Cerebellar cortex (tissue), 1 donor: ENCODE data around the gene TMPRSS6.

Experiments used
- DNase-seq: peaks from one replicate; pipeline ENCODE4 v3.0.0-alpha.2; 2015; ENCODE audit warnings: low spot score

Gene TMPRSS6

DNA sequence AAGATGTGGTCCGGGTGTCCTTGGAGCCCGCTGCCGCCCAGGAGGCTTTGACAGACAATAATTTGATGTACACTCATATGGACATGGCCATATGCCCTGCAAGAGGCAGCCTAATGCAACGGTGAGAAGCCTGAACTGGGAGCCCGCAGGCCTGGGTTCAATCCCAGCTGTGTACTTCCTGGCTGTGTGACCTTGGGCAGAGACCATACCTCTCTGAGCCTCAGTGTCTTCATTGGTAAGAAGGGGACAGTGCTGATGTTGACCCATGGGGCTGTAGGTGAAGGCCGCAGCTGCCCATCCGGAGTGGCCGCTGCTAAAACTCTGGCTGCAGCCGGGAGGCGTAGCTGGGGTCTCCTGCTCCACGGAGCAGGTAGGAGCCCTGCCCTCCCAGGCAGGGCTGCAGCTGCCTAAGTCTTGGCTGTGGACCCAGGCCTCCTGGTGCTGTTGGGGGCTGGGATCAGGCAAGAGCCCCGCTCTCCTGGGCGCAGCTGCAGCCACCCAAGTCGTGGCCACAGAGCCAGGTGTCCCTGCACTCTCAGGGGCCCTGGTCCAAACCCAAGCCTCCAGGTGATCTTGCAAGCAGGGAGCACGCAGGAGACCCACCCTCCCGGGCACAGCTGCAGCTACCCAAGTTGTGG, 31.3 kb upstream of the TMPRSS6 start:
- DNase-seq, result no peak

DNA sequence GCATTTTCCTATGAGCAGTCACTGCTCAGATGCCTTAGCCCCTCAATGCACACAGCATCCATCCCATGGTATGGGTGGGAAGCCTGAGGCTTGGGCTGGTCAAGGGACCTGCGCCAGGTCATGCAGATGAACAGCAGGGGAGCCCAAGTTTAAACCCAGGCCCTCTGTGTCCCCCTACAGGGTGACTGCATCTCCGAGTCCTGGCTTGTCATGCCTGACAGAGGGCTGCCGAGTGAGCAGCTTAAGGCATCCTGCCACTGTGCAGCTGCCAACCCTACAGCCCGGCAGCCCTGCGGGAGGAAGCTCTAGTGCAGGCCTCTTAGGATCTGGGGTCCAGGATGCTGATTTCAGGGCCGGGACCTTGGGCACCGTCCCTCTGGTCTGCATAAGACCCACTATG, 30.2 kb upstream of the TMPRSS6 start:
- DNase-seq, result no peak

GRCh38 chr22:37138849-37139561, 29.5 kb upstream of the TMPRSS6 start:
- no peak for DNase-seq

GRCh38 chr22:37137903-37138665, 28.6 kb upstream of the TMPRSS6 start:
- DNase-seq, result no peak

DNA sequence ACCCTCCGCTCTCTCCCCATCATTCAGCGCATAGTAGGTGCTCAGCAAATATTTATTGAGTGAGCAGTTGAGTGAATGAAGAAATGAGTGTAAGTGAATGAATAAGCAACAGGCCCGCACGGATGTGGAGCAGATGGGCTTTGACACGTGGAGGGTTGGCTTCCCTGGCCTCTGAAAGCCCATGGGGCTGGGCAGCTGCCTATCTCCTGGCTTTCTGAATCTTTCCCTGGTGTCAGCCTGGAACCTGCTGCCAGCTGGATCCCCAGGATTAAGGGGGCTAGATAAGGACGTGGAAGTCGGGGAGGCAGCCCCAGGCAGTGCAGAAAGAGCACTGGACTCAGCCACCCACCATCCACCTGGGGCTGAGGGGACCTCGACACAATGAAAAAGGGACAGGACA, 27.6 kb upstream of the TMPRSS6 start:
- no peak for DNase-seq

DNA sequence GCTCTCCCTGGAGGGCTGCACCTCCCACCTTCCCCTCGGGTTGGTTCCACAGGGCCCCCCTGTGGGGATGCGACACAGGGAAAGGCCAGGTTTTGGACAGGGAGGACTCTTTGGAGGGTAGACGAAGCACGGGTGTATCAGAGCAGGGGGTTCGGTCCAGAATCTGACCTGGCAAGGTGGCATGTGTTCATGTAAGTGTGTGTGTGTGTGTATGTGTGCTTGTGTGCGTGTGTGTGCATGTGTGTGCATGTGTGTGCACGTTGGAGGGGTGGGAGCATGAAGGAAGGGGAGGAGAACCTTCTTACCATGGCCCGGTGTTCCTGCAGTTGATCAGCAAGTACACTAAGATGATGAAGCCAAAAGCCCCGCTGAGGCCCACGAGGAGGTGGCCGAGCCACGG, 25.5 kb upstream of the TMPRSS6 start:
- DNase-seq, result no peak

GRCh38 chr22:37133304-37134018, 23.9 kb upstream of the TMPRSS6 start:
- DNase-seq, result no peak

- DNase-seq, result no peak
Observed at GRCh38 chr22:37132773-37133172, 23.3 kb upstream of the TMPRSS6 start.

GRCh38 chr22:37129866-37130441, 20.4 kb upstream of the TMPRSS6 start:
- DNase-seq, result no peak

DNA sequence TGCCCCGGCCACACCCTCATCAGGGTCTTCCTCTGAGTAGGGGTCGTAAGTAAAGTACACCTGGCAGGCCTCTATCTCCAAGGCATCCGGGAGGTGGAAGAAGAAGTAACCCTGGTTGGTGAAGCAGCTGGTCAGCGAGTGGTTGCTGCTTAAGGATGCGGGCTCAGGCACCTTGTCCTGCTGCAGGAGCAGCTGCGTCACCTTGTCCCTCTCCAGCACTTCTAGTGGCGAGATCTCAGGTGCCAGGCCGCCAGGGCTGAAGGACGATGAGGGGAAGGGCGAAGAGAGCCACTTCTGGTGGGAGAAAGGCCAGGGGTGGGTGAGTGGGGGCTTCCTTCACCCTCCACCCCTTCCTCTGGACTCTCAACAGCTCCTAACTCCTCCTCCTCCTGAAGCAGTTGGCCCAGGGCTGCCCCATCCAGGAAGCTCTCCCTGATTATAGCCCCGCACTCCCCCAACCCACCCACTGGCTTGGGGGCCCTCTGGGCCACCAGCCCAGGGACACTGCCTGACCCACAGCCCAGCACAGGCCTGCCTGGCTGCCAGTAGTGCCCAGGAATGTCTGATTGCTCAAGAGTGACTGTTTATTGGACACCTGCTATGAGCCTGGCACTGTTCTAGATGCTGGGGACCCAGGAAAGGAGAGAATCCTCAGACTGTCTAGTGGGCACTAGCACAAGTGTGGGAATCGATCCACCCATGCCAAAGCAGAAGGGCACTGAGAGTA, 19.2 kb upstream of the TMPRSS6 start:
- no peak for DNase-seq

- DNase-seq, result no peak
Observed at GRCh38 chr22:37127350-37127878, 17.9 kb upstream of the TMPRSS6 start.

- no peak for DNase-seq
Observed at GRCh38 chr22:37126882-37127281, 17.4 kb upstream of the TMPRSS6 start.

GRCh38 chr22:37126383-37126782, 16.9 kb upstream of the TMPRSS6 start:
- peak; percentile 7 for DNase-seq

DNA sequence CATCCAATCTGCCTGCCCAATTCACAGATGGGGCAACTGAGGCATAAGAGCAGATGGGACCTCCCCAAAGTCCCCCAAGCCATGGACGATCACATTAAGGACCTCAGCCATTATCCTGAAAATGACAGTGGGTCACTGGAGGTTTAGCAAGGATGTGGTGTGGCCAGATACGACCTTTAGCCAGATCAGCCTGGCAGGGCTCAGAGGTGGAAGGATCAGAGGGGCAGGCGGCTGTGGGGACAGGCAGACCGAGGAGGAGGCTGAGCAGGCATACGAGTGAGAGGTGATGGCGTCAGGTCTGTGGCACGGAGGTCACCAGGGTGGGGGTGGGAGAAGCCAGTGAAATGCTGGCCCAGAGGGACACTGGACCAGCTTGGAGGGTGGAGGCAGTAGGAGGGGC, 14.1 kb upstream of the TMPRSS6 start:
- no peak for DNase-seq

GRCh38 chr22:37122598-37123180, 13.2 kb upstream of the TMPRSS6 start:
- DNase-seq, result no peak

DNA sequence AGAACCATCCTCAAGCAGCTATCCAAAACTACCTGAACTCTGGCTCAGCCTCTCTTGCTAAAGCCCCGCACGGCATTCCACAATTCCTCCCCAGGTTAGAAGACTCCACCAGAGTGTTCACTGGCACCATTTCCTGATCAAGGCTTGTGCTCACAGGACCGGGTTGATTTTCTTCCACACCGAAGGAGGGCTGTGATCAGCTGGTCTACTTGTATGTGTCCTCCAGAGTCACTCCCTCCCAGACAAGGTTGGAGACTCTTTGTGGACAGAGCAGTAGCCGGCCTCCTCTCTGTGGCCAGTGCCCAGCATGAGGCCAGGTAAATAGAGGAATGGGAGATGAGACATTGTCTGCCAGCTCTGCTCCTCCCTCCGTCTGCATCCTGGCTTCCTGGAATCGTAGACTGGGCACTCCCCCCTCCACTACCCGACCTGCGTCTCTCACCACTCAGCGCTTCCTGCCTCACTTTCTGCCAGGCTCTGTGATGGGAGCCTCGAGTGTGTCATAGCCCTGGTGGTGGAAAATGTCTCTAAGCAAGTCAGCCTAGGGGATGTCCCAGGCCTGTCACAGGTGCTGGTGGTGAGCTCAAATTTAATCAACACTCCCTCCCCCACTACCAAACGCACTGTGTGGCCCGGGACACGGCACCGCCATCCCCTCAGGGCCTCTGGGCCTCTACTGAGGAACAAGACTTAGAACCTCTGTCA, 12.5 kb upstream of the TMPRSS6 start:
- DNase-seq, result no peak

DNA sequence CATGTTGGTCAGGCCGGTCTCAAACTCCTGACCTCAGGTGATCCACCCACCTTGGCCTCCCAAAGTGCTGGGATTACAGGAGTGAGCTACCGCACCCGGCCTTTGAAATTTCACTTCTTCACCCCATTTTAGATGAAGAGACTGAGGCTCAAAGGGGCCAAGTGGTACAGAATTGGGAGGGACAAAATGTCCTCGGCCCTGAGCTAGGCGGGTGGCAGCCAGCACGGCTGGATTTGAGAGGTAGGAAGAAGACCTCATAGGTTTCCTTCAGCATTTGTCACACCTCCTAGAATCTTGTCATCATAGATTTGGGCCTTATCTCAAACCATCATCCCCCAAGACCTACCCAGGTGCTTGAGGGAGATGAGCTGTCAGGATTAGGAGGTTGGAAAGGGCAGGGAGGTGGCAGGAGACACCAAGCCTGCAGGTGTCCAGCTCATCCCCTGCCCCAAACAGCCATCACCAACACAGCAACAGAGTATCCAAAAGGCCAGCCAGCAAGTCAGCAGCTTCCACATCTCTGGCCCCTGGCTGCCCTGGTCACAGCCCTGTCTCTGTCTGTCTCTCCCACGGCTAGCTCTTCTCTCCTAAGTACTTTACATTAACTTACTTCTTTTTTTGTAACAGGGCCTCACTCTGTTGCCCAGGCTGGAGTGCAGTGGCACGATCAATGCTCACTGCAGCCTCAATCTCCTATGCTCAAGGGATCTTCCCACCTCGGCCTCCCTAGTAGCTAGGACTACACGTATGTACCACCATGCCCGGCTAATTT, 11.2 kb upstream of the TMPRSS6 start:
- DNase-seq, result no peak

DNA sequence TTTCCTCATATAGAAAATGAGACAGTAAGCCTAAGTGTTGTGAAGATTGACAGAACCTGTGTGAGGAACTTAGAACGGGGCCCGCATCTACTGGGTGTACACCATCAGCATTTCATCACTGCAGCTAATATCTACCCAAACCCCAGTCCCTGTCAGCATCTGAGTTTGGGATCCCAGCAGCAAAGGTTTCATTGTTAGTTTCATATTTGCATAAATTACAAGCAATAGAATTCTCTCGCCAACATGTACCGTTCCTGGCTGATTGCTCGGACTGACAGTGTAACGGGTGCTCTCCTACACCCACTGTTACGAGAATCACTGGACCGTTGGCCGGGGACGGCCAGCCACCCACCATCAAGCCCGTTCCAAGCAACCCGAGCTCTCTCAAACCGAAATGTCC, 10.4 kb upstream of the TMPRSS6 start:
- DNase-seq, result no peak

DNA sequence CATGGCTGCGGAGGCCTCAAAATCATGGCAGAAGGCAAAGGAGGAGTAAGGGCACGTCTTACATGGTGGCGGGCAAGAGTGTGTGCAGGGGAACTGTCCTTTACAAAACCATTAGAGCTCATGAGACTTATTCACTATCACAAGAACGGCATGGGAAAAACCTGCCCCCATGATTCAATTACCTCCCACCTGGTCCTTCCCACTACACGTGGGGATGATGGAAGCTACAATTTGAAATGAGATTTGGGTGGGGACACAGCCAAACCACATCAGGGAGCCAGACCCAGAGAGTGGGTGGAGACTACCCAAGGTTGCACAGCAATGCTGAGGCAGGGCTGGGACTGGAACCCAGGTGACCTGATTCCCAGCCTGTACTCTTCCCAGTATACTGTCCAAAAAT, 8.6 kb upstream of the TMPRSS6 start:
- DNase-seq, result no peak
